Endometrial microvascular endothelial cells (primary cell): ENCODE results near the gene SPARCL1. TPM values are rescaled to one million over a fixed set of nuclear protein-coding genes. Genes with fewer than 3 reads are reported as not detected.
"Not testable (repeated sequence)": the region's sequence is repeated elsewhere in the genome, so short reads cannot be mapped to it uniquely, and the experiment has no call there.

Source experiments
- in situ Hi-C: cut with HindIII; loops from 2 replicates; pipeline ENCODE4 v1.10.0; 2017; ENCODE audit warnings: low sequenced_read_pairs, low pct_unique_long_range_greater_than_20kb; ENCODE audit errors: inconsistent ontology term
- total RNA-seq: library from RNA; depleted of rRNA; stranded (reverse); fragments of >200 nt; gene quantifications from one replicate; pipeline ENCODE4 v1.2.3, GENCODE V29; 2015; ENCODE audit errors: inconsistent ontology term

The SPARCL1 gene
- total RNA-seq, 1 donor from 2014 or later: 4.4 TPM

GRCh38 chr4:87510747-87511146, 18.4 kb downstream of the SPARCL1 start:
- in situ Hi-C loops: no loop called here

- in situ Hi-C loops: no loop called here
These were observed 22.0 kb downstream of the SPARCL1 start for GRCh38 chr4:87506974-87507701.

GRCh38 chr4:87505862-87506261, 23.3 kb downstream of the SPARCL1 start:
- in situ Hi-C loops: no loop called here

GRCh38 chr4:87502580-87503238, 26.5 kb downstream of the SPARCL1 start:
- in situ Hi-C loops: no loop called here

- in situ Hi-C loops: no loop called here
These were observed 29.1 kb downstream of the SPARCL1 start for GRCh38 chr4:87500092-87500462.

GRCh38 chr4:87499403-87500091, 29.6 kb downstream of the SPARCL1 start:
- in situ Hi-C loops: no loop called here

- in situ Hi-C loops: no loop called here
These were observed 30.7 kb downstream of the SPARCL1 start for GRCh38 chr4:87498446-87498900.

GRCh38 chr4:87497578-87497977, 31.6 kb downstream of the SPARCL1 start:
- in situ Hi-C loops: no loop called here

- in situ Hi-C loops: no loop called here
These were observed 32.0 kb downstream of the SPARCL1 start for GRCh38 chr4:87497159-87497558.

- in situ Hi-C loops: no loop called here
These were observed 36.1 kb downstream of the SPARCL1 start for GRCh38 chr4:87493115-87493514.

GRCh38 chr4:87491851-87492250, 37.3 kb downstream of the SPARCL1 start:
- in situ Hi-C loops: not testable (repeated sequence)

GRCh38 chr4:87491436-87491835, 37.7 kb downstream of the SPARCL1 start:
- in situ Hi-C loops: no loop called here

- in situ Hi-C loops: no loop called here
These were observed 38.4 kb downstream of the SPARCL1 start for GRCh38 chr4:87490664-87491369.

- in situ Hi-C loops: no loop called here
These were observed 39.5 kb downstream of the SPARCL1 start for GRCh38 chr4:87489678-87490077.

- in situ Hi-C loops: not testable (repeated sequence)
These were observed 40.5 kb downstream of the SPARCL1 start for GRCh38 chr4:87488666-87489065.

GRCh38 chr4:87483247-87483646, 45.9 kb downstream of the SPARCL1 start:
- in situ Hi-C loops: not testable (repeated sequence)

GRCh38 chr4:87481377-87481776, 47.8 kb downstream of the SPARCL1 start:
- in situ Hi-C loops: no loop called here

- in situ Hi-C loops: no loop called here
These were observed 50.4 kb downstream of the SPARCL1 start for GRCh38 chr4:87478732-87479250.

- in situ Hi-C loops: no loop called here
These were observed 52.2 kb downstream of the SPARCL1 start for GRCh38 chr4:87476934-87477333.
